IMR-90 (cell line): ENCODE results near the gene PPOX. TPM values are rescaled to one million over a fixed set of nuclear protein-coding genes. Genes with fewer than 3 reads are reported as not detected.
A peak's percentile ranks its signal among the peaks of the same experiment; 100 is the strongest.

ENCODE experiments used
- ATAC-seq: fragments of 200-7000 bp; cut with Tn5 transposase; 2 replicates; pipeline ENCODE4 v1.9.1; 2020; ENCODE audit warnings: low read depth, mild to moderate bottlenecking, moderate library complexity
- BruUV-seq: library from RNA; stranded (reverse); fragments of 400-500 nt; replicated peaks from 2 replicates; lab custom pipeline; 2021; lab: Mats Ljungman, UMichigan
- CTCF ChIA-PET: fragments of 300-600 bp; formaldehyde crosslinking; extraction: SDS; loops from one replicate; lab custom pipeline; 2021; ENCODE audit warnings: antibody characterized with exemption; lab: Yijun Ruan, JAX
- POLR2A ChIA-PET: fragments of 300-600 bp; sonication (Branson Sonifier 250); formaldehyde crosslinking; loops from one replicate; lab custom pipeline; 2022; ENCODE audit warnings: antibody characterized with exemption; ENCODE audit not compliant: unreplicated experiment; lab: Charles Lee
- DNase-seq: peaks from one replicate; pipeline ENCODE4 v3.0.0; 2013
- H2AFZ ChIP-seq: replicated peaks from 2 replicates; pipeline ENCODE3; 2013; ENCODE audit warnings: low read length, mild to moderate bottlenecking; ENCODE audit not compliant: poor library complexity
- H2AK5ac ChIP-seq: 2 replicates; pipeline ENCODE4 v1.6.1; 2013; ENCODE audit warnings: low read depth, low read length, inconsistent platforms
- H2AK9ac ChIP-seq: replicated peaks from 2 replicates; pipeline ENCODE3; 2013; ENCODE audit warnings: mild to moderate bottlenecking, low read depth, low read length, moderate library complexity; ENCODE audit not compliant: poor library complexity
- H2BK120ac ChIP-seq: 2 replicates; pipeline ENCODE4 v1.6.1; 2013; ENCODE audit warnings: low read depth, low read length, inconsistent platforms
- H2BK15ac ChIP-seq: 3 replicates; pipeline ENCODE4 v1.6.1; 2013; ENCODE audit warnings: low read depth, low read length, inconsistent platforms
- H2BK20ac ChIP-seq: 2 replicates; pipeline ENCODE4 v1.6.1; 2013; ENCODE audit warnings: low read depth, mild to moderate bottlenecking, inconsistent platforms, low read length, moderate library complexity
- H2BK5ac ChIP-seq: 2 replicates; pipeline ENCODE4 v1.6.1; 2013; ENCODE audit warnings: mild to moderate bottlenecking, low read depth, low read length, inconsistent platforms; ENCODE audit not compliant: poor library complexity, severe bottlenecking
- H3K14ac ChIP-seq: replicated peaks from 2 replicates; pipeline ENCODE4 v1.6.1; 2013; ENCODE audit warnings: low read depth, low read length, inconsistent platforms
- H3K18ac ChIP-seq: 2 replicates; pipeline ENCODE4 v1.6.1; 2013; ENCODE audit warnings: low read depth, low read length, control low read depth
- H3K23ac ChIP-seq: 2 replicates; pipeline ENCODE4 v1.6.1; 2013; ENCODE audit warnings: low read depth, low read length, inconsistent platforms
- H3K27ac ChIP-seq: 2 replicates; pipeline ENCODE4 v1.5.1; 2013; ENCODE audit warnings: mild to moderate bottlenecking, control low read depth, low read length; ENCODE audit not compliant: insufficient read depth
- H3K27me3 ChIP-seq: 2 replicates; pipeline ENCODE4 v1.6.1; 2013; ENCODE audit warnings: low read length; ENCODE audit not compliant: control insufficient read depth, insufficient read depth
- H3K36me3 ChIP-seq: 2 replicates; pipeline ENCODE4 v1.6.1; 2013; ENCODE audit warnings: low read length, mixed read lengths; ENCODE audit not compliant: control insufficient read depth, insufficient read depth
- H3K4ac ChIP-seq: 2 replicates; pipeline ENCODE4 v1.6.1; 2013; ENCODE audit warnings: low read depth, low read length, inconsistent platforms
- H3K4me1 ChIP-seq: 2 replicates; pipeline ENCODE4 v1.6.1; 2013; ENCODE audit warnings: low read length, mixed read lengths; ENCODE audit not compliant: control insufficient read depth, insufficient read depth
- H3K4me2 ChIP-seq: 2 replicates; pipeline ENCODE4 v1.6.1; 2013; ENCODE audit warnings: low read depth, mild to moderate bottlenecking, control low read depth, low read length, moderate library complexity
- H3K4me3 ChIP-seq: 2 replicates; pipeline ENCODE4 v1.5.1; 2013; ENCODE audit warnings: low read depth, mild to moderate bottlenecking, control low read depth, low read length, moderate library complexity; ENCODE audit not compliant: insufficient read depth
- H3K56ac ChIP-seq: 2 replicates; pipeline ENCODE4 v1.6.1; 2013; ENCODE audit warnings: low read length, inconsistent platforms; ENCODE audit not compliant: insufficient read depth; ENCODE audit errors: extremely low read depth
- H3K79me1 ChIP-seq, 2 experiments: 2 replicates each; pipeline ENCODE4 v1.6.1; 2013; ENCODE audit warnings: low read length in 2 of 2, inconsistent platforms in 1 of 2, low read depth in 1 of 2
- H3K9ac ChIP-seq: 2 replicates; pipeline ENCODE4 v1.6.1; 2013; ENCODE audit warnings: low read depth, low read length, control low read depth
- H3K9me1 ChIP-seq: 2 replicates; pipeline ENCODE4 v1.6.1; 2013; ENCODE audit warnings: low read length, inconsistent platforms; ENCODE audit not compliant: insufficient read depth
- H3K9me3 ChIP-seq: 2 replicates; pipeline ENCODE4 v1.6.1; 2013; ENCODE audit warnings: low read length; ENCODE audit not compliant: control insufficient read depth, insufficient read depth
- H4K20me1 ChIP-seq: 2 replicates; pipeline ENCODE4 v1.6.1; 2013; ENCODE audit warnings: low read length, inconsistent platforms; ENCODE audit not compliant: insufficient read depth
- H4K5ac ChIP-seq: 2 replicates; pipeline ENCODE4 v1.6.1; 2013; ENCODE audit warnings: mild to moderate bottlenecking, low read depth, low read length, control low read depth
- H4K8ac ChIP-seq, 2 experiments: 2 replicates each; pipeline ENCODE4 v1.6.1; 2013; ENCODE audit warnings: low read depth in 2 of 2, low read length in 2 of 2, control low read depth in 1 of 2, inconsistent platforms in 1 of 2
- H4K91ac ChIP-seq: 2 replicates; pipeline ENCODE4 v1.6.1; 2013; ENCODE audit warnings: low read depth, low read length, inconsistent platforms; ENCODE audit not compliant: insufficient read depth
- CEBPB ChIP-seq: IDR thresholded peaks from 2 replicates; pipeline ENCODE4 v1.6.1; 2012; ENCODE audit warnings: low read depth, low read length, improper control_type of control experiment
- CHD1 ChIP-seq: IDR thresholded peaks from 2 replicates; pipeline ENCODE4 v1.6.1; 2012; ENCODE audit warnings: low read depth, low read length, improper control_type of control experiment
- ELK1 ChIP-seq: fragments of 150-350 bp; IDR thresholded peaks from 2 replicates; pipeline ENCODE4 v1.6.1; 2016; ENCODE audit warnings: low read depth, mild to moderate bottlenecking, low read length, moderate library complexity, borderline replicate concordance
- MAZ ChIP-seq: IDR thresholded peaks from 2 replicates; pipeline ENCODE4 v1.6.1; 2012; ENCODE audit warnings: low read depth, mild to moderate bottlenecking, low read length, improper control_type of control experiment, moderate library complexity, borderline replicate concordance
- MXI1 ChIP-seq: IDR thresholded peaks from 2 replicates; pipeline ENCODE4 v1.6.1; 2012; ENCODE audit warnings: low read depth, mild to moderate bottlenecking, low read length, moderate library complexity, borderline replicate concordance
- NFE2L2 ChIP-seq: fragments of 150-350 bp; IDR thresholded peaks from 2 replicates; pipeline ENCODE4 v1.6.1; 2016; ENCODE audit warnings: low read depth, mild to moderate bottlenecking, low read length
- POLR2A ChIP-seq: IDR thresholded peaks from 2 replicates; pipeline ENCODE4 v1.6.1; 2012; ENCODE audit warnings: mild to moderate bottlenecking, low read depth, low read length
- RAD21 ChIP-seq: IDR thresholded peaks from 2 replicates; pipeline ENCODE4 v1.6.1; 2012; ENCODE audit warnings: low read length, improper control_type of control experiment
- RCOR1 ChIP-seq: IDR thresholded peaks from 2 replicates; pipeline ENCODE4 v1.6.1; 2012; ENCODE audit warnings: mild to moderate bottlenecking, low read length, improper control_type of control experiment; ENCODE audit not compliant: insufficient replicate concordance
- RFX5 ChIP-seq: IDR thresholded peaks from 2 replicates; pipeline ENCODE4 v1.8.0; 2012; ENCODE audit warnings: low read depth, mild to moderate bottlenecking, low read length, moderate library complexity
- SMC3 ChIP-seq: fragments of 150-350 bp; IDR thresholded peaks from 2 replicates; pipeline ENCODE4 v1.6.1; 2016; ENCODE audit warnings: low read depth, mild to moderate bottlenecking, antibody characterized with exemption, low read length, moderate library complexity
- WGBS, 2 experiments: methylation state at CpG; one replicate each; pipeline versions ENCODE4 v1.1.5 to v1.1.7; 2013; ENCODE audit warnings: missing lambda C conversion rate in 2 of 2; ENCODE audit not compliant: insufficient read length in 1 of 2; ENCODE audit errors: extremely low coverage in 2 of 2; 5-methylcytosine and 5-hydroxymethylcytosine counted together
- dilution Hi-C: fragments of 300-500 bp; cut with HindIII; formaldehyde crosslinking; loops from one replicate; pipeline ENCODE4 v1.14.3; 2018; ENCODE audit warnings: low sequenced_read_pairs; ENCODE audit not compliant: unreplicated experiment
- in situ Hi-C: fragments of 300-500 bp; cut with MboI; formaldehyde crosslinking; loops from 3 replicates; pipeline ENCODE4 v1.14.3; 2019; ENCODE audit warnings: low sequenced_read_pairs, inconsistent platforms, mixed read lengths
- intact Hi-C: fragments of 100-400 bp; cut with micrococcal nuclease; formaldehyde crosslinking; loops from 2 replicates; pipeline ENCODE4 v1.10.0; 2022
- polyA plus RNA-seq, 3 experiments: library from polyadenylated mRNA; depleted of rRNA; stranded (reverse); fragments of >200 nt; gene quantifications; 2 replicates each; pipeline ENCODE4 v1.2.3, GENCODE V29; 2012; ENCODE audit warnings: low replicate concordance in 1 of 3
- total RNA-seq: library from RNA; depleted of rRNA; stranded (reverse); fragments of >200 nt; gene quantifications from 2 replicates; pipeline ENCODE4 v1.2.3, GENCODE V29; 2012

The PPOX gene
- total and polyA plus RNA-seq, 2 of the 4 experiments (the other 2 are of a cell fraction): 6.1 to 14.3 TPM

- WGBS, 2 experiments: 0% methylated on average over 25 of the region's 58 CpGs; no CpG with 5 or more reads in 1 of the 2 experiments
- Histone ChIP-seq H3K23ac (peak within 1 kb of the TSS; percentile 94), H2AK5ac (peak within 1 kb of the TSS; percentile 97), H3K9me1 (peaks cover 27% of the 10 kb centered on the region), H3K4me2 (peak within 1 kb of the TSS; percentile 88), H4K91ac (peak within 1 kb of the TSS; percentile 88), H3K4ac (peak within 1 kb of the TSS; percentile 95), H2BK120ac (peak within 1 kb of the TSS; percentile 66), H4K8ac (peak within 1 kb of the TSS; percentile 78 to 93), H3K27ac (peak within 1 kb of the TSS; percentile 82), H3K36me3 (peaks cover 33% of the 10 kb centered on the region), H2AFZ (peak within 1 kb of the TSS; percentile 96), H3K27me3 (no peaks in the 10 kb centered on the region), H3K9me3 (no peaks in the 10 kb centered on the region), H2BK15ac (no peak within 1 kb of the TSS), H3K14ac (peak within 1 kb of the TSS; percentile 94), H2BK5ac (peak within 1 kb of the TSS; percentile 82), H3K56ac (peak within 1 kb of the TSS; percentile 78), H4K5ac (peak within 1 kb of the TSS; percentile 41), H3K79me1 (peaks cover 27 to 84% of the 10 kb centered on the region in 2 experiments), H4K20me1 (peaks cover 40% of the 10 kb centered on the region), H3K4me3 (peak within 1 kb of the TSS; percentile 87), H2BK20ac (peak within 1 kb of the TSS; percentile 11; the same call in 1 of the 2 replicates), H3K18ac (peak within 1 kb of the TSS; percentile 5; the same call in 1 of the 2 replicates), H2AK9ac (peak within 1 kb of the TSS; percentile 99), H3K9ac (peak within 1 kb of the TSS; percentile 90), H3K4me1 (peaks cover 16% of the 10 kb centered on the region)
- DNase-seq: peak; percentile 85
- in situ Hi-C loops: no loop called here
- BruUV-seq: no TSS peak
- ChIA-PET CTCF (interaction anchor here (0.9 to 1.4 kb wide), 2 partner anchors 17 to 125 kb away, joined by 3 read pairs; no protein-coding TSS in a partner anchor), POLR2A (interaction anchor here (1.4 kb wide), 1 partner anchor 15 kb away, joined by 9 read pairs; the partner anchor contains the start of gene DEDD)
- TF ChIP-seq CEBPB (peak; percentile 71), RFX5 (no peak), POLR2A (peak; percentile 94), ELK1 (no peak), CHD1 (no peak), RCOR1 (no peak), SMC3 (no peak), MAZ (peak; percentile 86; the same call in 1 of the 2 replicates), NFE2L2 (no peak), RAD21 (0 out of 2 replicates have a peak, but pooled peaks have one; percentile 2), MXI1 (peak; percentile 78; the same call in 1 of the 2 replicates)
- dilution Hi-C loops: no loop called here
- intact Hi-C loops: loop anchor here (1.0 kb wide), 1 partner anchor 14 kb away; the partner anchor contains the start of gene DEDD
- ATAC-seq: peak; percentile 87
Measured at GRCh38 chr1:161117759-161118581, 48.3 kb upstream of the PPOX start, which contains the start of the genes NIT1 and PFDN2. TSS of gene NIT1 (plus strand) at chr1:161118105. CDS start at chr1:161118177, 72 bp downstream. TSS of gene PFDN2 (minus strand) at chr1:161118037. CDS start at chr1:161118026, 11 bp downstream.
